ENCODE data around the gene EPB41L2. TPM values are rescaled to one million over a fixed set of nuclear protein-coding genes. Genes with fewer than 3 reads are reported as not detected.

The EPB41L2 gene
- total and polyA plus RNA-seq, 2 experiments from 2014 or later, result 23.2 to 31.3 TPM

GRCh38 chr6:130964808-130965604 lies 98.0 kb downstream of the EPB41L2 start:
- peak overlapping the region; percentile 72 for H3K4me2 ChIP-seq (ENCODE audit: unreplicated experiment)

GRCh38 chr6:130964289-130964688 lies 98.8 kb downstream of the EPB41L2 start:
- H3K79me2 ChIP-seq (ENCODE audit: insufficient read depth), result peaks cover 93% of the 10 kb centered on the region
- no peak for DNase-seq
- H3K9ac ChIP-seq, result no peak overlapping the region
- no peak overlapping the region for H3K4me2 ChIP-seq (ENCODE audit: unreplicated experiment)
- no peak overlapping the region for H3K27ac ChIP-seq
- H3F3A ChIP-seq (ENCODE audit: insufficient read depth), result peaks cover 27% of the 10 kb centered on the region
- H3K27me3 ChIP-seq (replicated peaks; ENCODE audit: insufficient read depth), result no peaks in the 10 kb centered on the region
- no peak overlapping the region for H2AFZ ChIP-seq
- peaks cover 43% of the 10 kb centered on the region for H3K4me1 ChIP-seq (ENCODE audit: insufficient read depth)
- no peaks in the 10 kb centered on the region for H3K9me2 ChIP-seq (ENCODE audit: insufficient read depth)
- H4K20me1 ChIP-seq (ENCODE audit: insufficient read depth), result no peaks in the 10 kb centered on the region
- TF ChIP-seq EZH2phosphoT487 (IDR thresholded peaks at IDR 0.05; ENCODE audit: insufficient read depth, low read depth) (no peak), EZH2 (IDR thresholded peaks at IDR 0.05; ENCODE audit: insufficient read depth, poor library complexity, severe bottlenecking) (no peak)
- in situ Hi-C loops (cut with MboI), result no loop called here
- no peak overlapping the region for H3K4me3 ChIP-seq
- 96% methylated on average over 2 of the region's 2 CpGs for WGBS, 2 experiments (ENCODE audit: low coverage in 1 of 2, low lambda C conversion rate in 2 of 2, missing lambda C conversion rate in 2 of 2)
- no peaks in the 10 kb centered on the region for H3K36me3 ChIP-seq (ENCODE audit: low read depth)
- H3K9me3 ChIP-seq (ENCODE audit: low read depth), result no peaks in the 10 kb centered on the region

More at GRCh38 chr6:130964808-130965604, 98.0 kb downstream of the EPB41L2 start:
- peaks cover 32% of the 10 kb centered on the region for H3F3A ChIP-seq (ENCODE audit: insufficient read depth)
- H3K9me3 ChIP-seq (ENCODE audit: low read depth), result no peaks in the 10 kb centered on the region
- peaks cover 46% of the 10 kb centered on the region for H3K4me1 ChIP-seq (ENCODE audit: insufficient read depth)
- in situ Hi-C loops (cut with MboI), result no loop called here
- H4K20me1 ChIP-seq (ENCODE audit: insufficient read depth), result no peaks in the 10 kb centered on the region
- H3K27ac ChIP-seq, result peak overlapping the region; percentile 41
- peak overlapping the region; percentile 48 for H3K4me3 ChIP-seq
- H3K36me3 ChIP-seq (ENCODE audit: low read depth), result no peaks in the 10 kb centered on the region
- TF ChIP-seq EZH2phosphoT487 (IDR thresholded peaks at IDR 0.05; ENCODE audit: insufficient read depth, low read depth), result no peak
- no peak for TF ChIP-seq EZH2 (IDR thresholded peaks at IDR 0.05; ENCODE audit: insufficient read depth, poor library complexity, severe bottlenecking)
- DNase-seq, result no peak
- H2AFZ ChIP-seq, result no peak overlapping the region
- H3K9ac ChIP-seq, result no peak overlapping the region
- 63 to 64% methylated on average over 5 of the region's 5 CpGs for WGBS, 2 experiments (ENCODE audit: low coverage in 1 of 2, low lambda C conversion rate in 2 of 2, missing lambda C conversion rate in 2 of 2)
- peaks cover 86% of the 10 kb centered on the region for H3K79me2 ChIP-seq (ENCODE audit: insufficient read depth)
- no peaks in the 10 kb centered on the region for H3K9me2 ChIP-seq (ENCODE audit: insufficient read depth)
- H3K27me3 ChIP-seq (replicated peaks; ENCODE audit: insufficient read depth), result no peaks in the 10 kb centered on the region

- no peak overlapping the region for H2AFZ ChIP-seq
- in situ Hi-C loops (cut with MboI), result no loop called here
- no peak overlapping the region for H3K27ac ChIP-seq
- no peaks in the 10 kb centered on the region for H3K9me3 ChIP-seq (ENCODE audit: low read depth)
- peaks cover 16% of the 10 kb centered on the region; the same call in 1 of the 2 replicates for H3F3A ChIP-seq (ENCODE audit: insufficient read depth)
- no peak for DNase-seq
- H3K36me3 ChIP-seq (ENCODE audit: low read depth), result no peaks in the 10 kb centered on the region
- H3K27me3 ChIP-seq (replicated peaks; ENCODE audit: insufficient read depth), result no peaks in the 10 kb centered on the region
- peaks cover 30% of the 10 kb centered on the region for H3K4me1 ChIP-seq (ENCODE audit: insufficient read depth)
- WGBS, 2 experiments (ENCODE audit: low coverage in 1 of 2, low lambda C conversion rate in 2 of 2, missing lambda C conversion rate in 2 of 2), result 94 to 100% methylated on average over 2 of the region's 2 CpGs
- H3K4me2 ChIP-seq (ENCODE audit: unreplicated experiment), result no peak overlapping the region
- H4K20me1 ChIP-seq (ENCODE audit: insufficient read depth), result no peaks in the 10 kb centered on the region
- no peak overlapping the region for H3K9ac ChIP-seq
- H3K9me2 ChIP-seq (ENCODE audit: insufficient read depth), result no peaks in the 10 kb centered on the region
- no peak overlapping the region for H3K4me3 ChIP-seq
- H3K79me2 ChIP-seq (ENCODE audit: insufficient read depth), result peaks cover 90% of the 10 kb centered on the region
- TF ChIP-seq EZH2phosphoT487 (IDR thresholded peaks at IDR 0.05; ENCODE audit: insufficient read depth, low read depth) (no peak), EZH2 (IDR thresholded peaks at IDR 0.05; ENCODE audit: insufficient read depth, poor library complexity, severe bottlenecking) (no peak)
These were observed 100.1 kb downstream of the EPB41L2 start for GRCh38 chr6:130962966-130963365.

DNA sequence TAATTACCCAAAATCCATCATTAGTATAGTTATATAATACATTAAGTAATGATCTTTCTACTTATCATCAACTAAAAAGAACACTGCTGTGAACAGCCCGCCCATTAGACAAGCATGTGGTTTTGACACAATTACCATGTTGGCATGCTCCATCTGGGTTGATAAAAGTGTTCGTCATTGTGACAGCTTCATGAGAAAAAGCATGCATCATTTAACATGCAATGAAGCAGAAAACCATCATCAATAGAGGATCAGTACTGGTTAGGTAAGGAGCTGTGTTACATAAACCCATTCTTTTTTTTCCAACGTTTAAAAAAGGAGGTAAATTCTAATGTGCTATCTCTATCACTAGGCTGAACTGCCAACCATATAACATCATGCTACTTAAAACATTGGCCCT lies 101.9 kb downstream of the EPB41L2 start:
- Histone ChIP-seq H3K36me3 (ENCODE audit: low read depth) (no peaks in the 10 kb centered on the region), H3K79me2 (ENCODE audit: insufficient read depth) (peaks cover 87% of the 10 kb centered on the region), H3K4me3 (no peak overlapping the region), H3K4me1 (ENCODE audit: insufficient read depth) (peaks cover 12% of the 10 kb centered on the region), H3F3A (ENCODE audit: insufficient read depth) (peaks cover 11% of the 10 kb centered on the region; the same call in 1 of the 2 replicates), H2AFZ (no peak overlapping the region), H3K9me3 (ENCODE audit: low read depth) (no peaks in the 10 kb centered on the region), H4K20me1 (ENCODE audit: insufficient read depth) (no peaks in the 10 kb centered on the region), H3K27me3 (replicated peaks; ENCODE audit: insufficient read depth) (no peaks in the 10 kb centered on the region), H3K9ac (no peak overlapping the region), H3K27ac (no peak overlapping the region), H3K9me2 (ENCODE audit: insufficient read depth) (no peaks in the 10 kb centered on the region), H3K4me2 (ENCODE audit: unreplicated experiment) (no peak overlapping the region)
- in situ Hi-C loops (cut with MboI), result no loop called here
- DNase-seq, result no peak
- TF ChIP-seq EZH2phosphoT487 (IDR thresholded peaks at IDR 0.05; ENCODE audit: insufficient read depth, low read depth) (no peak), EZH2 (IDR thresholded peaks at IDR 0.05; ENCODE audit: insufficient read depth, poor library complexity, severe bottlenecking) (no peak)
- 82 to 85% methylated on average over 3 of the region's 3 CpGs for WGBS, 2 experiments (ENCODE audit: low coverage in 1 of 2, low lambda C conversion rate in 2 of 2, missing lambda C conversion rate in 2 of 2)
